ENCODE measurements around the gene ATP1B4. TPM values are rescaled to one million over a fixed set of nuclear protein-coding genes. Genes with fewer than 3 reads are reported as not detected.

ATP1B4 gene
- total and polyA plus RNA-seq, 2 of the 8 experiments (the other 6 are each of a cell fraction or from before 2014, with no cell fraction given) = not detected

DNA sequence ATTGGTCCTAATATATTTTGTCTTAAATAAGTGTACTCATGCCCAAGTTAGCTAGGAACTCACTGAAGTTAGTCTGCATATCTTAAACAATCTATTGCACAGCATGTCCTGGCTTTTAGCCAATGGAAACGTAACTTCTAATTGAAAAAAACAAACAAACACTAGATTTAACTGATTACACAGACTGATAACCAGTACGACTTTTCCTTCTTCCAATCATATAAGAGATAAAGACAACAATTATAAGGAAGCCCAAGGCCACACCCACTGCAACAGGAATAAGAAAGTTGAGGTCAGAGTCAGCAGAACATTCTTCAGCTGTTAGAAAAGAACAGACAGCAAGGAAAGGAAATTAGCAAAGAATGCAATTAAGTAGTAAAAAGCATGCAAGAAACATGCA is 66.4 kb downstream of the ATP1B4 start:
- POLR2A ChIA-PET (ENCODE audit: partially characterized antibody) = no interaction called here
- Histone ChIP-seq H3K18ac (ENCODE audit: extremely low read depth, low read length) (no peak overlapping the region), H4K91ac (replicated peaks; ENCODE audit: insufficient read length, low read length) (no peak overlapping the region), H3K9me3 (ENCODE audit: insufficient read depth in 2 of 2, low read depth in 1 of 2, low read length in 1 of 2) (no peaks in the 10 kb centered on the region), H3K27ac (ENCODE audit: low read depth, low read length) (no peak overlapping the region), H3K79me2 (ENCODE audit: control insufficient read depth in 1 of 2, insufficient read depth in 2 of 2, low read length in 2 of 2) (no peaks in the 10 kb centered on the region), H3K14ac (ENCODE audit: insufficient read length) (no peak overlapping the region), H2BK12ac (ENCODE audit: low read depth, low read length) (no peak overlapping the region), H3K56ac (replicated peaks; ENCODE audit: insufficient read length, low read depth, low read length) (no peak overlapping the region), H2BK15ac (ENCODE audit: low read length) (no peak overlapping the region), H2AFZ (ENCODE audit: low read length) (no peak overlapping the region), H3K23me2 (ENCODE audit: low read depth, low read length) (no peaks in the 10 kb centered on the region), H4K20me1 (replicated peaks in 1 of 2; ENCODE audit: control insufficient read depth in 1 of 2, insufficient read depth in 2 of 2, low read length in 2 of 2) (no peaks in the 10 kb centered on the region), H2BK5ac (ENCODE audit: low read depth, low read length) (no peak overlapping the region), H3K36me3 (ENCODE audit: control insufficient read depth in 2 of 4, insufficient read depth in 4 of 4, low read length in 3 of 4) (no peaks in the 10 kb centered on the region), H3K23ac (ENCODE audit: insufficient read length) (no peak overlapping the region), H3K4me1 (replicated peaks in 1 of 4; ENCODE audit: control insufficient read depth in 3 of 4, insufficient read depth in 4 of 4, low read length in 3 of 4) (no peaks in the 10 kb centered on the region), H4K5ac (ENCODE audit: insufficient read length, low read depth, low read length) (no peak overlapping the region), H4K8ac (ENCODE audit: extremely low read depth, insufficient read depth, low read length) (no peak overlapping the region), H2BK20ac (ENCODE audit: low read length) (no peak overlapping the region), H3K4me2 (ENCODE audit: insufficient read depth in 1 of 2, low read depth in 2 of 2, low read length in 2 of 2) (no peak overlapping the region), H3K9ac (replicated peaks in 1 of 4; ENCODE audit: extremely low read depth in 1 of 4, low read depth in 3 of 4, low read length in 3 of 4) (no peak overlapping the region), H3K4ac (replicated peaks; ENCODE audit: insufficient read length, low read depth, low read length) (no peak overlapping the region), H3K79me1 (ENCODE audit: low read depth, low read length) (no peaks in the 10 kb centered on the region), H2BK120ac (replicated peaks; ENCODE audit: low read depth, low read length) (no peak overlapping the region), H2AK5ac (ENCODE audit: low read depth, low read length) (no peak overlapping the region), H3K4me3 (ENCODE audit: extremely low read depth in 1 of 4, insufficient read depth in 2 of 4, low read depth in 3 of 4, low read length in 4 of 4) (no peak overlapping the region), H3K27me3 (replicated peaks in 1 of 4; ENCODE audit: control insufficient read depth in 3 of 4, extremely low read depth in 1 of 4, insufficient read depth in 3 of 4, low read length in 3 of 4) (no peaks in the 10 kb centered on the region)
- CTCF ChIA-PET (ENCODE audit: partially characterized antibody) = interaction anchor here (0.7 to 1.2 kb wide), 2 partner anchors 56 to 110 kb away, joined by 3 read pairs; no protein-coding TSS in a partner anchor
- FAIRE-seq = no peak
- no peak for DNase-seq (ENCODE audit: low read depth in 1 of 2, low spot score in 2 of 2)
- WGBS, 2 experiments (ENCODE audit: extremely low coverage in 1 of 2, insufficient coverage in 1 of 2, insufficient read length in 1 of 2, insufficient replicate concordance in 2 of 2, low coverage in 1 of 2, low lambda C conversion rate in 2 of 2, missing lambda C conversion rate in 1 of 2) = 75% methylated on average over 2 of the region's 2 CpGs; no CpG with 5 or more reads in 1 of the 2 experiments
- TF ChIP-seq, protein P1, sequence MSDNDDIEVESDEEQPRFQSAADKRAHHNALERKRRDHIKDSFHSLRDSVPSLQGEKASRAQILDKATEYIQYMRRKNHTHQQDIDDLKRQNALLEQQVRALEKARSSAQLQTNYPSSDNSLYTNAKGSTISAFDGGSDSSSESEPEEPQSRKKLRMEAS (IDR thresholded peaks at IDR 0.05) = no peak
- TF ChIP-seq SUZ12 (IDR thresholded peaks at IDR 0.05; ENCODE audit: low read length) (no peak), CBX8 (IDR thresholded peaks at IDR 0.05; ENCODE audit: borderline replicate concordance, low read depth, low read length) (no peak), MAFK (IDR thresholded peaks at IDR 0.05; ENCODE audit: low read depth, low read length) (no peak), BACH1 (IDR thresholded peaks at IDR 0.05; ENCODE audit: low read length) (no peak), RAD21 (IDR thresholded peaks at IDR 0.05 in 1 of 2, conservative IDR thresholded peaks at IDR 0.05 in 1 of 2; ENCODE audit: low read depth in 2 of 2, low read length in 2 of 2) (no peak), JUND (IDR thresholded peaks at IDR 0.05; ENCODE audit: low read length) (no peak), SIRT6 (IDR thresholded peaks at IDR 0.05; ENCODE audit: low read length) (no peak)
- TF ChIP-seq, protein P2, sequence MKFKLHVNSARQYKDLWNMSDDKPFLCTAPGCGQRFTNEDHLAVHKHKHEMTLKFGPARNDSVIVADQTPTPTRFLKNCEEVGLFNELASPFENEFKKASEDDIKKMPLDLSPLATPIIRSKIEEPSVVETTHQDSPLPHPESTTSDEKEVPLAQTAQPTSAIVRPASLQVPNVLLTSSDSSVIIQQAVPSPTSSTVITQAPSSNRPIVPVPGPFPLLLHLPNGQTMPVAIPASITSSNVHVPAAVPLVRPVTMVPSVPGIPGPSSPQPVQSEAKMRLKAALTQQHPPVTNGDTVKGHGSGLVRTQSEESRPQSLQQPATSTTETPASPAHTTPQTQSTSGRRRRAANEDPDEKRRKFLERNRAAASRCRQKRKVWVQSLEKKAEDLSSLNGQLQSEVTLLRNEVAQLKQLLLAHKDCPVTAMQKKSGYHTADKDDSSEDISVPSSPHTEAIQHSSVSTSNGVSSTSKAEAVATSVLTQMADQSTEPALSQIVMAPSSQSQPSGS (IDR thresholded peaks at IDR 0.05; ENCODE audit: low read length) = no peak
- TF ChIP-seq, protein P3, sequence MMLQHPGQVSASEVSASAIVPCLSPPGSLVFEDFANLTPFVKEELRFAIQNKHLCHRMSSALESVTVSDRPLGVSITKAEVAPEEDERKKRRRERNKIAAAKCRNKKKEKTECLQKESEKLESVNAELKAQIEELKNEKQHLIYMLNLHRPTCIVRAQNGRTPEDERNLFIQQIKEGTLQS (IDR thresholded peaks at IDR 0.05; ENCODE audit: insufficient read depth, low read depth, low read length) = no peak
